ENCODE measurements around the gene GLTP. TPM values are rescaled to one million over a fixed set of nuclear protein-coding genes. Genes with fewer than 3 reads are reported as not detected.
"Not testable (repeated sequence)": the region's sequence is repeated elsewhere in the genome, so short reads cannot be mapped to it uniquely, and the experiment has no call there.

GLTP gene
- 10 to 100 TPM; 15.2 to 20.9 TPM for total RNA-seq
- 21.3 TPM for polyA plus RNA-seq (2013, experiment 1 of 2)
- polyA plus RNA-seq (2013, experiment 2 of 2), result 20.8 TPM
- long read RNA-seq, experiment 1, partial matches to known transcripts, result 0 of 4 reads
- long read RNA-seq, experiment 1, other reads (novel, unspliced or antisense), result 3 of 4 reads
- long read RNA-seq, experiment 2, transcript GLTP-201 (5 exons, 2,356 nt), result major isoform, 62 of 69 reads
- long read RNA-seq, experiment 2, partial matches to known transcripts, result 0 of 69 reads
- long read RNA-seq, experiment 2, other reads (novel, unspliced or antisense), result 4 of 69 reads
- long read RNA-seq, experiment 3, transcript GLTP-201 (5 exons, 2,356 nt), result major isoform, 27 of 33 reads
- long read RNA-seq, experiment 3, partial matches to known transcripts, result 1 of 33 reads
- long read RNA-seq, experiment 3, other reads (novel, unspliced or antisense), result 3 of 33 reads
- long read RNA-seq, experiment 4, transcript GLTP-201 (5 exons, 2,356 nt), result major isoform, 6 of 7 reads
- long read RNA-seq, experiment 4, partial matches to known transcripts, result 0 of 7 reads
- long read RNA-seq, experiment 4, other reads (novel, unspliced or antisense), result 1 of 7 reads

DNA sequence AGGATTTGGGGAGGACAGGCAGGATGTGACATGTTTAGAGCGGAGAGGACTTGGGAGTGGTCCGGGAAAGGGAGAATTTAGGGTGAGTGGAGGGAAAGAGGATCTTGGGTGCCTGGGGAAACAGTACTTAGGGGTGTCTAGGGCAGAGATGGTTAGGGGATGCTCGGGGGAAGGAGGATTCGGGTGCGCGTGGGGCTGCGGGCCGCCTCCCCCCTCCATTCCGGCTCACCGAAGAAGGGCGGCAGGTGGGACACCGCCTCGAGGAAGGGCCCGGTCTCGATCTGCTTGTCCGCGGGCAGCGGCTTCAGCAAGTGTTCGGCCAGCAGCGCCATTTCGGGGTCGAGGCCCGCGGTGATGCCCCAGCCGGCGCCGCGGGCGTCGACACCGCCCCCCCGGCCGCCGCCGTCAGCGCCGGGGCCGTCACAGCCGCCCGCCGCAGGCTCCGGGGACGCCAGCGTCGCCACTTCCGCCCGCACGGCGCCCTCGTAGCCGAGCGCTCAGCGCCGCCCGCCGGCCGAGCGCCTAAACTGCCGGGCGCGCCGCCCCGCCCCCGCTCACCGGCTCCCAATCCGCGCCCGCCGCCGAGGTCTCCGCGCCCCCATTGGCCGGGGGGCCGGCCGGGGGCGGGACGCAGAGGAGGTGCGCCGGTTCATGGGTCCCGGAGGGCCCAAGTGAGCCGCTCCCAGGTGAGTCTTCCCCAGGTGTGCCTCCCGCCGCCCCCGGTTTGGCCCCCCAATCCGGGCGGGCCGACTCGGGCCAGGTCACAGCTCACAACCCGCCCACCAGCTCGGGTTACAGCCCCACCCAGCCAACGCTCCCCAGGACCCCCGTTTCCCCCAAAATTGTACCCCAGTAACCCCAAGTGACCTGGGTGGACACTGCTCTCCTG lies at the start of gene GLTP:
Gene GLTP (minus strand): TSS at position 499 of the 889 bp plus-strand sequence. CDS start 167 bp downstream, at position 332.
- no peaks in the 10 kb centered on the region for H3K27me3 Mint-ChIP-seq (ENCODE audit: insufficient read depth)
- Histone ChIP-seq H3K4me3 (ENCODE audit: low read length) (peak within 1 kb of the TSS; percentile 99), H3K36me3 (ENCODE audit: control insufficient read depth, insufficient read depth, low read length) (no peaks in the 10 kb centered on the region), H3K27ac (ENCODE audit: low read depth, low read length) (no peak within 1 kb of the TSS), H3K27me3 (ENCODE audit: control insufficient read depth, insufficient read depth, low read length, poor library complexity, severe bottlenecking) (no peaks in the 10 kb centered on the region), H3K9me3 (ENCODE audit: control insufficient read depth, low read length) (no peaks in the 10 kb centered on the region), H3K4me1 (ENCODE audit: control insufficient read depth, insufficient read depth, low read length) (peaks cover 4% of the 10 kb centered on the region), H3K9ac (ENCODE audit: extremely low read depth, low read length, poor library complexity, severe bottlenecking) (peak within 1 kb of the TSS; percentile 61)
- DNase-seq, result peak; percentile 98
- no peaks in the 10 kb centered on the region for H3K9me3 Mint-ChIP-seq
- WGBS, 2 experiments (ENCODE audit: insufficient coverage in 1 of 2, insufficient read length in 1 of 2), result 0% methylated on average over 18 to 92 of the region's 92 CpGs
- H3K36me3 Mint-ChIP-seq (ENCODE audit: low read depth), result no peaks in the 10 kb centered on the region
- TF ChIP-seq CTCF (conservative IDR thresholded peaks at IDR 0.05), result peak; percentile 68
- peak within 1 kb of the TSS; percentile 91 for H3K4me3 Mint-ChIP-seq
- peaks cover 46% of the 10 kb centered on the region for H3K4me1 Mint-ChIP-seq
- H3K27ac Mint-ChIP-seq, result peak within 1 kb of the TSS; percentile 94

- DNase-seq; H3K27ac ChIP-seq (ENCODE audit: low read depth, low read length); H3K4me3 ChIP-seq (ENCODE audit: low read length); H3K27ac Mint-ChIP-seq; H3K4me3 Mint-ChIP-seq; H3K9me3 ChIP-seq (ENCODE audit: control insufficient read depth, low read length); H3K4me1 Mint-ChIP-seq; H3K27me3 Mint-ChIP-seq (ENCODE audit: insufficient read depth); H3K27me3 ChIP-seq (ENCODE audit: control insufficient read depth, insufficient read depth, low read length, poor library complexity, severe bottlenecking); H3K9me3 Mint-ChIP-seq; H3K9ac ChIP-seq (ENCODE audit: extremely low read depth, low read length, poor library complexity, severe bottlenecking); H3K4me1 ChIP-seq (ENCODE audit: control insufficient read depth, insufficient read depth, low read length): not testable (repeated sequence)
- H3K36me3 Mint-ChIP-seq (ENCODE audit: low read depth), result peaks cover 42% of the 10 kb centered on the region
- peaks cover 50% of the 10 kb centered on the region for H3K36me3 ChIP-seq (ENCODE audit: control insufficient read depth, insufficient read depth, low read length)
- WGBS, 2 experiments (ENCODE audit: insufficient coverage in 1 of 2, insufficient read length in 1 of 2), result 89 to 96% methylated on average over 10 to 14 of the region's 14 CpGs
Measured at GRCh38 chr12:109929326-109929725, 49.0 kb upstream of the GLTP start.

- TF ChIP-seq CTCF (conservative IDR thresholded peaks at IDR 0.05), result no peak
- DNase-seq, result no peak
- Mint-ChIP-seq H3K4me3 (no peak overlapping the region), H3K27me3 (ENCODE audit: insufficient read depth) (no peaks in the 10 kb centered on the region), H3K4me1 (peaks cover 6% of the 10 kb centered on the region), H3K36me3 (ENCODE audit: low read depth) (peaks cover 34% of the 10 kb centered on the region), H3K9me3 (no peaks in the 10 kb centered on the region), H3K27ac (no peak overlapping the region)
- H3K27ac ChIP-seq (ENCODE audit: low read depth, low read length), result no peak overlapping the region
- no peaks in the 10 kb centered on the region for H3K27me3 ChIP-seq (ENCODE audit: control insufficient read depth, insufficient read depth, low read length, poor library complexity, severe bottlenecking)
- H3K9ac ChIP-seq (ENCODE audit: extremely low read depth, low read length, poor library complexity, severe bottlenecking), result no peak overlapping the region
- 93 to 95% methylated on average over 9 to 12 of the region's 12 CpGs for WGBS, 2 experiments (ENCODE audit: insufficient coverage in 1 of 2, insufficient read length in 1 of 2)
- no peak overlapping the region for H3K4me3 ChIP-seq (ENCODE audit: low read length)
- H3K9me3 ChIP-seq (ENCODE audit: control insufficient read depth, low read length), result no peaks in the 10 kb centered on the region
- peaks cover 40% of the 10 kb centered on the region for H3K36me3 ChIP-seq (ENCODE audit: control insufficient read depth, insufficient read depth, low read length)
- H3K4me1 ChIP-seq (ENCODE audit: control insufficient read depth, insufficient read depth, low read length), result no peaks in the 10 kb centered on the region
Measured at GRCh38 chr12:109928058-109928656, 47.8 kb upstream of the GLTP start.
